ENCODE data around the gene CFAP68. TPM values are rescaled to one million over a fixed set of nuclear protein-coding genes. Genes with fewer than 3 reads are reported as not detected.

CFAP68 gene
- total RNA-seq, 2 experiments from 2014 or later, result 18.7 to 21.0 TPM

- CTCF ChIA-PET, result interaction anchor here (0.6 to 0.8 kb wide), 6 partner anchors 9 to 255 kb away, joined by 3 to 8 read pairs (median 4); no protein-coding TSS in a partner anchor
- Histone ChIP-seq H3K27ac (ENCODE audit: low read depth in 1 of 2, low read length in 2 of 2) (no peak overlapping the region), H3K36me3 (ENCODE audit: insufficient read depth, low read length) (peaks cover 39% of the 10 kb centered on the region), H3K4me3 (ENCODE audit: low read length) (no peak overlapping the region), H3K9me3 (ENCODE audit: control insufficient read depth in 1 of 2, insufficient read depth in 1 of 2, low read length in 2 of 2) (no peaks in the 10 kb centered on the region), H3K4me1 (ENCODE audit: insufficient read depth, low read length) (no peaks in the 10 kb centered on the region), H3K27me3 (ENCODE audit: control insufficient read depth in 1 of 2, insufficient read depth in 2 of 2, low read length in 2 of 2) (no peaks in the 10 kb centered on the region)
- Mint-ChIP-seq H3K27me3 (no peaks in the 10 kb centered on the region), H3K4me3 (no peak overlapping the region), H3K9me3 (no peaks in the 10 kb centered on the region), H3K36me3 (ENCODE audit: low read depth) (peaks cover 65% of the 10 kb centered on the region), H3K27ac (no peak overlapping the region), H3K4me1 (ENCODE audit: low read depth) (peaks cover 5% of the 10 kb centered on the region)
- TF ChIP-seq CTCF (IDR thresholded peaks at IDR 0.05), result peak; percentile 94
- DNase-seq, result peak; percentile 72 to 93 (median 82)
- POLR2A ChIA-PET, result interaction anchor here (1.5 kb wide), 1 partner anchor 30 kb away, joined by 3 read pairs; the partner anchor contains the start of gene ALG9
- ATAC-seq (ENCODE audit: poor library complexity), result peak; percentile 97
- intact Hi-C loops (cut with DNase I, micrococcal nuclease), result loop anchor here (1.0 to 5.0 kb wide), 4 partner anchors 64 to 276 kb away; no protein-coding TSS in a partner anchor
Observed at GRCh38 chr11:111841370-111842053, 37.8 kb upstream of the CFAP68 start.

GRCh38 chr11:111843661-111844060 lies 35.7 kb upstream of the CFAP68 start:
- no peaks in the 10 kb centered on the region for H3K4me1 ChIP-seq (ENCODE audit: insufficient read depth, low read length)

More at GRCh38 chr11:111843661-111844060, 35.7 kb upstream of the CFAP68 start:
- ATAC-seq (ENCODE audit: poor library complexity) (no peak), DNase-seq (peak in 1 of 14 experiments; percentile 10)
- Histone ChIP-seq H3K36me3 (ENCODE audit: insufficient read depth, low read length) (peaks cover 39% of the 10 kb centered on the region), H3K4me3 (ENCODE audit: low read length) (no peak overlapping the region), H3K9me3 (ENCODE audit: control insufficient read depth in 1 of 2, insufficient read depth in 1 of 2, low read length in 2 of 2) (no peaks in the 10 kb centered on the region), H3K27ac (ENCODE audit: low read depth in 1 of 2, low read length in 2 of 2) (no peak overlapping the region), H3K27me3 (ENCODE audit: control insufficient read depth in 1 of 2, insufficient read depth in 2 of 2, low read length in 2 of 2) (no peaks in the 10 kb centered on the region)
- no peaks in the 10 kb centered on the region for H3K27me3 Mint-ChIP-seq
- H3K27ac Mint-ChIP-seq, result no peak overlapping the region
- peaks cover 5% of the 10 kb centered on the region for H3K4me1 Mint-ChIP-seq (ENCODE audit: low read depth)
- intact Hi-C loops (cut with DNase I, micrococcal nuclease), result loop anchor here (5.0 kb wide), 1 partner anchor 66 kb away; no protein-coding TSS in a partner anchor
- no peak overlapping the region for H3K4me3 Mint-ChIP-seq
- ChIA-PET CTCF (interaction anchor here (1.1 kb wide), 1 partner anchor 14 kb away, joined by 3 read pairs; no protein-coding TSS in a partner anchor), POLR2A (no interaction called here)
- no peak for TF ChIP-seq CTCF (IDR thresholded peaks at IDR 0.05)
- H3K9me3 Mint-ChIP-seq, result no peaks in the 10 kb centered on the region
- H3K36me3 Mint-ChIP-seq (ENCODE audit: low read depth), result peaks cover 64% of the 10 kb centered on the region
